ENCODE measurements around the gene CAMTA1. TPM values are rescaled to one million over a fixed set of nuclear protein-coding genes. Genes with fewer than 3 reads are reported as not detected.
A peak's percentile ranks its signal among the peaks of the same experiment; 100 is the strongest.

The CAMTA1 gene
- total RNA-seq, 1 donor from 2014 or later: 34.4 TPM

DNA sequence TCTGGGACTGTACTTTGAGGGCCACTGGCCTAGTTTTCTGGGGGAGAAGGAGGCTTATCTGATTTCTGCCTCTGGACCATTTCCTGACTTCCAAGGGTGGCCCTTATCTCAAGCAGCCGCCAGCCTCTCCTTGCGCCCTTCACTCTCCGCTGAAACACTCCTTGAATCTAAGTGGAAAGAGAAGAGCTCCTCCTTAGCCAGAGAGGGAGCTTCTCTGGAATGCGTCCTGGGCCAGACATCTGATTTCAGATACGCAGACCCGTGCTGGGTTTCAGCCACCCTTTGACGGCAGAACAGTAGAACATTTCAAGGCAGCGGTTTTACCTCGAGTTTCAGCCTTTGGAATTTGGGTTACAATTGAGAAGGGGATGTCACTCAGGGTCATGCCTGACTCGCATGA lies 308.0 kb downstream of the CAMTA1 start:
- no peak for ATAC-seq

DNA sequence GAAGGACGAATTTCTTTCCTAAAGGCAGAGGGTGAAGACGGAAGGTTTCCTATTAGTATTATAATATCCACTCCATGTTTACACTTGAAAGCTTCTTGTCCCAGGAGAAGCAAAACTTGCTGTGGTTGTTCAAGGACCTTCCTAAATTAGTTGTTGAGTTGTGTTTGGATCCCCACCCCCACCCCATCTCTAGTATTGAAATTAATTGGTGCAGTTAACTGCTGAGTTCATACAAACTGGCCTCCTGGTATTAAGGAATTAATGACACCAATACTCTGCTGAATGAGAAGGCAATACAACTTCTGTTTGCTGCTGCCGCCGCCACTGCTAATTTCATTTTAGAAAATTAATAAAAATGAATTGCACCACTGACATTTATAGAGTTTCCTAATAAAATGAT lies 308.8 kb downstream of the CAMTA1 start:
- ATAC-seq: no peak

GRCh38 chr1:7094509-7094908 lies 309.3 kb downstream of the CAMTA1 start:
- ATAC-seq: no peak

- no peak for ATAC-seq
Measured at GRCh38 chr1:7095343-7095964, 310.2 kb downstream of the CAMTA1 start.

- no peak for ATAC-seq
Measured at GRCh38 chr1:7097938-7098592, 312.8 kb downstream of the CAMTA1 start.

GRCh38 chr1:7098641-7099040 lies 313.4 kb downstream of the CAMTA1 start:
- no peak for ATAC-seq

DNA sequence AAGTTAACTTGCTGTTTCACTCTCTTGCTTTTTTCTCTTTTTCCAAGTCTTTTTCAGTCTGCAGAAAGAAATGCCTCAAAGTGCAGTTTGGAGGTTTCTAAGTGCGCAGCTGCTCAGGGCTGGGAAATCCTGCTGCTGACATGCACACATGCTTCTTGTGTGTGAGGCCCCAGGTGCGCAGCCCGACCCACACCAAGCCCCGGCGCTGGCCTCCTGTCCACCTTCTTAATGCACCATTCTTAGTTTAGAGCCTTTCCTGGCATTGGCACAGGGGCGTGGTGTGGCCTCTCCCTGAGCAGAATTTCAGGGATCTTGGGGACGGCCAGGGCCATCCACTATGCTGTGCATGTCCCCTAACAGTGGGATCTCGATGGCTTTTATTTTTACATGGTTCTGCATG lies 315.2 kb downstream of the CAMTA1 start:
- ATAC-seq: no peak

DNA sequence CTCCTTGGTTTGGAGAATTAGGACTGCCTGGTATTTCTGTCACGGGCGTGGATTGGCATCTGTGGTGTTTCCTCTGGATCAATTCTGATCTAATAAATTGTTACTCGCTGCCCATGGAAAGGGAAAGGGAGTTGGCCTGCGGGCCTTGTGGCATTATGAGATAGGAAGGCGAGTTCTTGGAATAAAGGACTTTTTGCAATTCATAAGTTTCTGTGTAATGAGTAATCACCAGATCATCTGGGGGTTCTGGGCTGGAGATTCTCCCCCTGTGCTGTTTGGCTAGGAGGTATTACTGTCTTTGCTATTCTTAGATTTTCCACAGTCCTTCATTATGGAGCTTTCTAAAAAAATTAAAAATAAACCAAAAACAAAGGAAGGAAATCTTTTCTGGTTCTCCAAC lies 315.9 kb downstream of the CAMTA1 start:
- no peak for ATAC-seq

DNA sequence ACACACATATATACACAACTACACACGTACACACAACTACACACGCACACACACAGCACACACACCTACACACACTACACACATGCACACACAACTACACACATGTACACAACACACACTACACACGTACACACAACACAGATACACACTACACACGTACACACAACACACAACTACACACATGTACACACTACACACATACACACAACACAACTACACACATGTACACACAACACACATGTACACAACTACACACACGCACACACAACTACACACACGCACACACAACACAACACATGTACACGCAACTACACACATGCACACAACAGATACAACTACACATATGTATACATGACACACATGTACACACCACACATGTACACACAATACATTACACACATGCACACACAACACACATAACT lies 318.1 kb downstream of the CAMTA1 start:
- no peak for ATAC-seq

DNA sequence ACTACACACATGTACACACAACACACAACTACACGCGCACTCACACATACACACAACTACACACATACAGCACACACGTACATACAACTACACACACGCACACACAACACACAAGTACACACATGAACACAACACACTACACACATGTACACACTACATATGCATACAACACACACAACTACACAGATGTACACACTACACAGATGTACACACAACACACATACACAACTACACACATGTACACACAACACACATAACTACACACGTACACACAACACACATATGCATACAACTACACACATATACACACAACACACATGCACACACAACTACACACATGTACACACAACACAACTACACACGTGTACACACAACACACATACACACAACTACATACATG lies 318.6 kb downstream of the CAMTA1 start:
- ATAC-seq: no peak

GRCh38 chr1:7104339-7104738 lies 319.1 kb downstream of the CAMTA1 start:
- no peak for ATAC-seq

DNA sequence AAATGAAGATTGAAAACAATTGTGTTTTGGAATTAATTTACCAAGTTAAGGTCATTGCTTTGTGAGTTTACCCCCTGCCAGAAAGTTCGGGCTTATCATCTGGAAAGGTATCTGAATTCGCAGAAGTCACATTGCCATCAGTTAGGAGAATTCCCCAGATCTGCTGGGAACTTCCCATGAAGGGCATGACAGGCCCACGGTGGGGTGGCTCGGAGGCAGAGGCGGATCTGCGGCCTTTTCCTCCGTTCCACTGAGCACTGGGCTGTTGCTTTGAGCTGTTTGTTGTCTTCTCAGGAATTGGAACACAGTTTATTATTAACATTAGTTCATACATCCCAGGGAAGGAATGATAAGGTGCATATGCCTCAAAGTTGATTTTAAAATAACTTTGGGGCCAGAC lies 320.0 kb downstream of the CAMTA1 start:
- no peak for ATAC-seq

DNA sequence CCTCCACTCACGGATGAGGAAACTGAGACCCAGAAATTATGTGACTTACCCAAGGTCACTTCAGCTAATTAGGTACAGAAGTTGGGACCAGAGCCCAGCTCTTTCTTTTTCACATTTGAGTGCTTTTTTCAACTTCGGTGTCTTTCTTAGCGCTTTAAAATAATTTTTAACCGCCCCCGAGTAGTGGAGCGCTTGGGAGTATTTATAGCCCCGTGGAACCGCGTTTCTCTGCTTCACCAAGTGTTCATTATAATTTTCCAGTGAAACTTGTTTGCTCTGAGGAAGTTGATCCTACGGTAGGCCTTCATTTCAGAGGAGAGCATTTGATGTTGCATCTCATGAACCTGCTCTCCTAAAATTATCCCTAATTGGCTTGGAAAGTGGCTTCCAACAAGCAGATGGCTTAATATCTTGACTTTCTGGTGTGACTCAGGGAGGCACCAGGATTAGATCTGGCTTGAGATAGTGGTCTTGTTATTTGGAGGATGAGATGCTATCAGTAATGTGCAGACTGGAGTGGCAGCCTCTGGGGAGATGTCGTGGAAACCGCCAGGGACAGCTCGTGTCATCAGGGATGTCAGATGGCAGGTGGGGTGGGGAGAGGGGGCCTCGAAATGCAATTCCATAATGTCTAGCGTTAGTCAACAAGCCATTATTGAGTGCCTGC lies 321.3 kb downstream of the CAMTA1 start:
- no peak for ATAC-seq

- no peak for ATAC-seq
Measured at GRCh38 chr1:7107109-7107830, 322.0 kb downstream of the CAMTA1 start.

DNA sequence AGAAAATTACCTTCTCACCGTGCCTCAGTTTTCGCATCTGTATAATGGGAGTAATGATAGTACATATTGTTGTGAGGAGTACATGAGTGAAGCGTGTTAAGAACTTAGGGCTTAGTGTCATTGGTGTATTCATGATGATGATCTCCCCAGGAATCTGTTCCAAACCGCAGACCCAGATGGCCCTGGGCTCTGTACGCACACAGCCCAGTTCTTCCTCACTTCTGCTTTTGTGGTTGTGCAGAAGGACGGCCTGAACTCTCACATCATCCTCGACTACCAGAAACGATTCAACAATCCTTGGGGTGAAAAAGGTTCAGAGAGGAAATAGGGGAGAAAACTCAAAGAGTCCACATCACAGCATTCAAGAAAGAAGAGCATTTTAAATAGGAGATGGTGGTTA lies 323.0 kb downstream of the CAMTA1 start:
- ATAC-seq: no peak

- ATAC-seq: no peak
Measured at GRCh38 chr1:7109901-7110300, 324.6 kb downstream of the CAMTA1 start.

DNA sequence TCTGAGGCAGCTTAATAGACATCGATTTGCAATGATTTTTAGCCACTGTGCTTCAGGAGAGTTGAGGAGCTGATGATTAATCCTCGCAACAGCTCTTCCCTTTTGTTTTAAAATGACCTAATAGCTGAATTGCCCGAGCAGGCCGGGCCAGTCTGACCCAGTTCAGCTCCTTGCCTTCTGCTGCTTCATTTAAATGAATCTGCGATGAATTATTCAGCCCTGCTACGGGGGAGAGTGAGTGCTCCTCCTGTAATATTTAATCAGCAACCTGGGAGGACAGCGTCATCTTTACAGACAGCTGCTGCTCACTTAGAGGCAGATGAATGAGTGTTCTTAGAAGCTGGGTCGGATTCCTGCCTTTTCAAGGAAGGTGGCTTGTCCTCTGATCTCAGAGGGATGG lies 325.1 kb downstream of the CAMTA1 start:
- peak; percentile 33 for ATAC-seq

- no peak for ATAC-seq
Measured at GRCh38 chr1:7111853-7112252, 326.6 kb downstream of the CAMTA1 start.

DNA sequence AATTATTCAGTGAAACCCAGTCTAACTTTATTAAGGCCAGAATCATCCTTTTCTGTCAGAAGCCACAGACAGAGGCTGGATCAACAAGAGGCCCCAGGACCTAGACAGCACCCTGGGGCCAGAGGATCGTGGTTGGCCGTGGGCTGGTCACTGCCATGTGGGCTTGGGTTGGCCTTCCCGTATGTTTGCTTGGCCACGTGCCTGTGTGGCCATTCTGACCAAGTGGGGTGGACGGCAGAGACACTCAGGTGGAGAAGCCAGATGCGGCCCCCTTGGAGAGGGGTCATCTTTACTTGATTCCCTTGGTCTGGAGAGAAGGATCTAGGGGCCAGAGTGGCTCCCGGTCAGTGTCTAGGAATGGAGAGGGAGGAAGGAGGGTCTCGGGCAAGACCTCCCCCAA lies 327.9 kb downstream of the CAMTA1 start:
- no peak for ATAC-seq

DNA sequence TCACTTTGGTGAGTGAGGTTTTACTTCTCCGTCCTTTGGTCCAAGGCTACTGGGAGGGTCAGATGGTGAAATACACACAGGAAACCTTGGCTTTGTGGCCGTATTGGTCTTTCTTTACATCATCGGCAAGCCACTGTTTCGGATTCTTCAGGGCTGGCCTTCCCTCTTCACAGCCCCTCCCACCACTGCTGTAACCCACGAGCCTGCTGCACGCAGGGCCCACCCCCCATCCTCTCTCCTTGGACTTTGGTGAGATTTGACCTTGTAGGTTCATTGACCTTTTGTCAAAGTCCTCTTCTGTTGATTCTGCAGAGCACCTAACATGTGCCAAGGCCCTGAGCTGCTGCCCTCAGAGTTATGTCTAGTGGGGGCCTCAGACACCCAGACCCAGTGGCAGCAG lies 328.6 kb downstream of the CAMTA1 start:
- no peak for ATAC-seq

DNA sequence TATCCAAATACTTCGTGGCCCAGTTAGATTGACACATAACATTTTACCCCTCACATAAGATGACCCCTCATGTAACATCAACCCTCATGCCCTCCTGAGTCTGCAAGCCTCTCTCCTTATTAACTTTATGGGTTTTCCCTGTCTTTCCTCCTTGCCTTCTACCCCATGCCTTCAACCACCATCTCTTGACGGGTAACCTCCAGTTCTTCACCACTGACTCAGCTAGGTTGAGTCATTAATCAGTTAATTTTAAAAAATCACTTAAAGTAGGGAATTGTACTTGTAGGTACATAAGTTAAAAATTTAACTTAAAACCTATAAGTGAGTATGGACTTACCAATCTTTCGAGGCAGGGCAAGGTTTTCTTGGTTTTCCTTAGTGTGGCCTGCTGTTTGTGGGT lies 330.7 kb downstream of the CAMTA1 start:
- no peak for ATAC-seq

DNA sequence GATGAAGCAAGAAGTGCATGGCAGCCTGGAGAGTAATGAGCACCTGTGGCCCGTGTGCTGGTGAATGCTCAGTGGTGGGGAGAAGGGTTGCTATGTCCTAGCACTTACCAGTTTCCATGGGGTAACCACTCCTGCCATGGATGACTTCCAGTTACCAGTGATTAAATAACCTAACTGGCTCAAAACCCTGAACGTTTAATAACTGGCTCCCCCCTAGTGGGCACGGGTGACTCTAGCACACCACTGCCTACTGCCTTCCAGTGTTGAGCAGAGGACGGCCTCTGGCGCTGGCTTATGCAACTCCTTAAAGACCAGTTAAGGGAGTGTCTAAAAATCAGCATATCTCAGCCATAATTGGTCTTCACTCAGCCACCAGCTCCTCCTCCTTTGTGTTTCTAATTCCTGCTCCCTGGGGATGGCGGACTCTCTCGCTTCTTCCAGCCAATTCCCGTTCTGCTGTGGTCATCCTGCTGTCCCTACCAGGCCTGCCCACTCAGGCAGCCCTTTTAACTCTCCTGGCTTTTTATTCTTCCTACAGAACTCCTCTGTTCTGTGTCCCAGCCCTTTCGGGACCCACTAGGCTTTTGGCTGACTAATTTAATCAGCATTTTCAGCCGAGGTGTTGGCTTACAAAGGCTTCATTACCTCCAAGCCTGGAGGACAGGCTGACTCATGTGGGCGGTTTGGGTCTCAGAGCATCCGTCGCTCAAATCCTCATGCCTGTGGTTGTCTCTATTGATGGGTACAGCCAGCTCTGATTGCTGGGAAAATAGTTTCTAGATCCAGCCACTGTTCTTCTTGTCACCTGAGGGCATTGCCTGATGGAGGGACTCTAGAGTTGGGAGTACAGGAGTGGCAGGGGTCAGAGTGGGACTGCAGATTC lies 332.4 kb downstream of the CAMTA1 start:
- peak; percentile 81 for ATAC-seq

DNA sequence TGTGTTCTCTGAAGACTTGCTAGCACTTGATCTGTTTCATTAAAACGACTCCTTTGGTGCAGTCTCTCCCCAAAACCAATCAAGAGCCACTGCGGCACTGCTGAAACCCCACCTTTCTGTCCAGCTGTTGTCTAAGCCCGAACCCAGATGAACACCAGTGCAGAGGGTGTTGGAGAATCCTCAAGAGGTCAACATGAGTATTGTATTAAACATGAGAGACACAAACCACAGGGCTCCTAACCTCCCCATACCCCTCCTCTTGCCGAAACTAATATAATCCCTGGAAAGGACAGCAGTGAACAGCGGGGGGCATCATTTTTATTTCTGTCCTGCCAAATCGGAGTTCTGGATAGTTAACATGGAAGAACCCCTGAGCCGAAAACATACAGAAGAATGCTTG lies 333.9 kb downstream of the CAMTA1 start:
- ATAC-seq: no peak
